SK-N-MC (cell line): ENCODE measurements around the gene MRPL40.

Experiments used
- DNase-seq: peaks from one replicate; pipeline ENCODE4 v3.0.0-alpha.2; 2011; ENCODE audit warnings: low read depth, low spot score
- H3K27ac ChIP-seq: fragments of 200-600 bp; sonication (generic); 2 replicates; pipeline ENCODE4 v1.5.1; 2016; ENCODE audit warnings: mixed run types
- H3K36me3 ChIP-seq: fragments of 200-600 bp; sonication (generic); 2 replicates; pipeline ENCODE4 v1.6.1; 2017; ENCODE audit warnings: antibody characterized with exemption, low read length, mixed read lengths; ENCODE audit not compliant: insufficient read depth
- H3K4me3 ChIP-seq: fragments of 200-600 bp; sonication (generic); 2 replicates; pipeline ENCODE4 v1.5.1; 2016
- H3K9ac ChIP-seq: fragments of 200-600 bp; sonication (generic); 2 replicates; pipeline ENCODE4 v1.8.0; 2017; ENCODE audit warnings: mixed run types, mixed read lengths; ENCODE audit not compliant: insufficient read length
- H3K9me3 ChIP-seq: fragments of 200-600 bp; sonication (generic); 2 replicates; pipeline ENCODE4 v1.6.1; 2017; ENCODE audit warnings: low read depth, mild to moderate bottlenecking, antibody characterized with exemption, low read length, moderate library complexity, mixed read lengths
- EZH2 ChIP-seq: fragments of 200-600 bp; sonication (generic); IDR thresholded peaks from one replicate; pipeline ENCODE4 v1.6.1; 2017; ENCODE audit warnings: antibody characterized with exemption
- FOXP2 ChIP-seq: optimal IDR thresholded peaks from 2 replicates; pipeline ENCODE3; 2011; ENCODE audit warnings: mild to moderate bottlenecking, moderate library complexity; ENCODE audit not compliant: insufficient read depth; ENCODE audit errors: extremely low read length, control extremely low read depth
- POLR2AphosphoS5 ChIP-seq: IDR thresholded peaks from 2 replicates; pipeline ENCODE4 v1.6.1; 2012; ENCODE audit warnings: mild to moderate bottlenecking, low read depth, low read length, borderline replicate concordance

MRPL40 gene

DNA sequence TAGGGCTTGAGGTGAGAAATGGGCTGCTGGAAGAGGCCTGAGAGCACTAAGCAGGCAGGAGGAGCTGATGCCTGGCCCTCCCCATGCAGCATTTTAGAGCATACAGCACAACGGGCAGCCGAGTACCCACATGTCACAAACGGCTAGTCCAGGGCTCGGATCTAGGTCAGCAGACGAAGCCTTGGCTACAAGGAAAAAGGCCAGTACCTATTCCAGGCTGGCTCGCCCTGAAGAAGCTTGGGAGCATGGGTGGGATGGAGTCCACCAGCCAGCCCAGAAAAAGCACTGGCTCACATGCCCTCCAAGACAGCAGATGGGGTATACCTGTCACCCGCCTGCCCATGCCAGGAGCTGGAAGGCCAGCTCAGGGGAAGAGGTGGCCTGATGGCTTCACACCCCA lies 37.1 kb downstream of the MRPL40 start:
- no peak overlapping the region for H3K9ac ChIP-seq
- no peak for DNase-seq
- H3K27ac ChIP-seq = no peak overlapping the region
- H3K4me3 ChIP-seq = no peak overlapping the region
- TF ChIP-seq EZH2 = no peak
- TF ChIP-seq FOXP2 = no peak
- TF ChIP-seq POLR2AphosphoS5 = no peak
- H3K9me3 ChIP-seq = no peaks in the 10 kb centered on the region
- peaks cover 96% of the 10 kb centered on the region for H3K36me3 ChIP-seq

DNA sequence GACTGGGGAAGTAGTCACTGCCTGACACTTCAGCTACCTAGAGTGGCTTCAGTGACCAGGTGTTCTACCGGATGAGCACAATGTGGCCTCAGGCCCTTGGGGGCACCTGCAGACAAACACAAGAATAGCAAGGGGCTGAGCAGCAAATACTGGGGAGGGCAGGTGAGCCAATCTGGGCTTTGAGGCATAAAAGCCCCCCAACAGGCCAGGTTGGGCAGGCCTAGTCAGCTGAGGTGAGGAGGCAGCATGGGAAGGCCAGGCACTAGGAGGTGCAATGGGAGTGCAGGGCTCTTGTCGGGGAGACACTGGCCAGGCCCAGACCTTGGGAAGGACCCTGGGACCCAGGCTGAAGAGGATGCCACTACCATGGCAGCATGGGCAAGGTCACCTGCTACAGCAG lies 37.7 kb downstream of the MRPL40 start:
- no peak overlapping the region for H3K4me3 ChIP-seq

DNA sequence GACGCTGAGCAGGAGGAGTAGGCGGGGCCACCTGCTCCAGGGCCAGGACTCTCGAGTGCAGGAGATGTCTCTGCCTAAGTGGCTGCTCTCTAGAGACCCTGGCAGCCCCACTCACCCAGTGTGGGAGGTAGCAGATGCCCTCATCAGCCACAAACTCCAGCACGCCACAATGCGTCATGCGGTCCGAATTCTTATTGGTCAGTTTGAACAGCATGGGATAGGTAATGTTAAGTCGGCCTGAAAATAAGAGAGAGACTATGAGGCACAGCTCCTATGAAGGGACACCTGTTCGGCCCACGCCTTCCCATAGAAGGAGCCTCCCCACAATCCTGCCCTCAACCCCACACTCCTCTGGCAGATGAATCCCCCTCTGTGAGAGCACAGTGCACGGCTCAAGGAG lies 39.2 kb downstream of the MRPL40 start:
- Histone ChIP-seq H3K27ac (no peak overlapping the region), H3K4me3 (no peak overlapping the region), H3K9ac (no peak overlapping the region), H3K9me3 (no peaks in the 10 kb centered on the region), H3K36me3 (peaks cover 86% of the 10 kb centered on the region)
- TF ChIP-seq EZH2 (no peak), POLR2AphosphoS5 (no peak), FOXP2 (no peak)
- no peak for DNase-seq

More for the DNA sequence above, 37.7 kb downstream of the MRPL40 start:
- no peak for TF ChIP-seq FOXP2
- TF ChIP-seq EZH2 = no peak
- TF ChIP-seq POLR2AphosphoS5 = no peak
- Histone ChIP-seq H3K36me3 (peaks cover 94% of the 10 kb centered on the region), H3K9ac (no peak overlapping the region), H3K9me3 (no peaks in the 10 kb centered on the region), H3K27ac (no peak overlapping the region)
- DNase-seq = no peak

DNA sequence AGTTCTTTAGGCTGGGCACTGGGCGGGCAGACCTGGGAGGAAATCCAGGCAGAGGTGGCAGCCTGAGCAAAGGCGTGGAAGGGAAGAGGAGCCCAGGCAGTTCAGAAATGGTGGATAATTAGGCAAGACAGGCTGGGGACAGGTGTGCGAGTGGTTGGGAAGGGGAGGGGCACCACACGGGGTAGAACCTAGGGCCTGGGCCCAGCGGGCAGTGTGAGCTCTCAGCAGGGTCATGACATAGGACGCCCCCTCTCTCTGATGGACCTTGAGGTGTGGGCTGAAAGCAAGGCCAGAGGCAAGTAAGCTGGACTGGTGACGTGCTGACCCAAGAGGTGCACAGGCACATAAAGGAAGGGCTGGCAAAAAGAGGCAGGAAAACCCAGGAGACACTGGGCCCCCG lies 39.9 kb downstream of the MRPL40 start:
- no peak for TF ChIP-seq POLR2AphosphoS5
- no peak for TF ChIP-seq FOXP2
- TF ChIP-seq EZH2 = no peak
- peaks cover 80% of the 10 kb centered on the region for H3K36me3 ChIP-seq
- no peak for DNase-seq
- H3K9ac ChIP-seq = no peak overlapping the region
- no peaks in the 10 kb centered on the region for H3K9me3 ChIP-seq
- H3K4me3 ChIP-seq = no peak overlapping the region
- H3K27ac ChIP-seq = no peak overlapping the region

DNA sequence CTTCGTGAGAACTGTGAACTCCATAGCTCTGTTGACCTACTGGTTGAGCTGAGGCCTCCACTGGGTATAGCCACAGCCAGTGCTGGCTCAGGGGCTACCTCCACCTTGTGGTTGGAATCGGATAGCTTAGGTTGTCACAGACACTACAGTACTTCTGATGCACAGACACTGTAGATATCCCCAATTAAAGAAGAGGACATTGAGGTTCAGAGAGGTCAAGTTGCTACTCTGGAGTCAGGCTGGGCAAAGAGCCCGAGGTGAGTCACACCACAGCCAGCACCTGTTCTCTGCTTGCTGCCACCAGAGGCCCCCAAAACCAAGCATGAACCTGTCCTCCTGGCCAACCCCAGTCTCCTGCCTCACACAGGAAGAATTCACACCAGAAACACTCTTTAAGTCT lies 41.2 kb downstream of the MRPL40 start:
- Histone ChIP-seq H3K9me3 (no peaks in the 10 kb centered on the region), H3K36me3 (peaks cover 66% of the 10 kb centered on the region; the same call in 1 of the 2 replicates), H3K4me3 (no peak overlapping the region), H3K27ac (no peak overlapping the region), H3K9ac (no peak overlapping the region)
- DNase-seq = no peak
- no peak for TF ChIP-seq FOXP2

DNA sequence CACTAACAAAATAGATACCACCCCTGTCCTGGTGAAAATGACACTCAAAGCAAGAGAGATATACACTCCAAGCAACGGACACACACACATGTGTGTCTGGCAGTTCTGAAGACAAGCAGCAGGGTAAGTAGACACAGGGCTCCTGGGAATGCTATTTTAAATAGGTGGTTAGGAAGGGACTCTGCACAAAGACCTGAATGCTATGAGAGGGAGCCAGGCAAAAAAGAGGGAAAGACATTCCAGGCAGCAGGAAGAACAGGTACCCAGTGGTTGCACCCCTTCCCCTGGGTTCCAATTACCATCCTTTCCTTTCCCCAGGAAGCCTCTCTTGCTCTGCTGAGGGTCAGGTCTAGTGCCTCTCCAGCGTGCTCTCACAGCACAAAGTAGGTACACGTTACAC lies 43.7 kb downstream of the MRPL40 start:
- no peak for TF ChIP-seq EZH2
- TF ChIP-seq POLR2AphosphoS5 = no peak
- TF ChIP-seq FOXP2 = no peak
- H3K27ac ChIP-seq = no peak overlapping the region
- no peak overlapping the region for H3K9ac ChIP-seq
- H3K36me3 ChIP-seq = peaks cover 42% of the 10 kb centered on the region; the same call in 1 of the 2 replicates
- no peaks in the 10 kb centered on the region for H3K9me3 ChIP-seq
- no peak for DNase-seq
- H3K4me3 ChIP-seq = no peak overlapping the region

DNA sequence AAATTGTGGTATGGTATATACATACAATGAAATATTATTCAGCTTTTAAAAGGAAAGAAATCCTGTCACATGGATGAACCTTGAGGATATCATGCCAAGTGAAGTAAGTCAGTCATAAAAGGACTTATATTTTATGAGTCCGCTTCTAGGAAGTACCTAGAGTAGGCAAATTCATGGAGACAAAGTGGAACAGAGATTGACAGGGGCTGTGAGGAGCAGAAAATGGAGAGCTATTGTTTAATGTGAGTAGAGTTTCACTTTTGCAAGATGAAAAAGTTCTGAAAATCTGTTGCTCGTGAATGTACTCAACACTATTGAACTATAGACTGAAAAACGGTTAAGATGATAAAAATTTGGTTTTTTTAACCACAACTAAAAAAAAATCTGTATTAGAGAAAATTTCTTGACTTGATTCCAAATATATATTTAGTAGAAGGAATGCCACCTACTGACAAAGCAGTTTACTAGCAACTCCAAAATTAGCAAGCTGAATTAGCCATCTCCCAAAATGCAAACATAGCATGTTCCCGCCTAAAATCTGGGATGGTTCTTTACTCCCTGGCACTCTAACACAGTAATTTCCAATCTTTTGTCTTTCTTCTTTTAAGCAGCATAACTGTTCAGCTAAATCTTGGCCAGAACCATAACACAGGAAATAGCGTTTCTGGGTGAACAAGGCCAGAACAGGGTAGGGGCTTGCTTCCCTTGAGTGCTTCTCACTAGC lies 45.1 kb downstream of the MRPL40 start:
- Histone ChIP-seq H3K9me3 (no peaks in the 10 kb centered on the region), H3K9ac (peak overlapping the region; percentile 99), H3K4me3 (peak overlapping the region; percentile 96), H3K36me3 (peaks cover 34% of the 10 kb centered on the region; the same call in 1 of the 2 replicates), H3K27ac (no peak overlapping the region)
- no peak for TF ChIP-seq EZH2
- TF ChIP-seq FOXP2 = no peak
- no peak for TF ChIP-seq POLR2AphosphoS5
- DNase-seq = no peak

DNA sequence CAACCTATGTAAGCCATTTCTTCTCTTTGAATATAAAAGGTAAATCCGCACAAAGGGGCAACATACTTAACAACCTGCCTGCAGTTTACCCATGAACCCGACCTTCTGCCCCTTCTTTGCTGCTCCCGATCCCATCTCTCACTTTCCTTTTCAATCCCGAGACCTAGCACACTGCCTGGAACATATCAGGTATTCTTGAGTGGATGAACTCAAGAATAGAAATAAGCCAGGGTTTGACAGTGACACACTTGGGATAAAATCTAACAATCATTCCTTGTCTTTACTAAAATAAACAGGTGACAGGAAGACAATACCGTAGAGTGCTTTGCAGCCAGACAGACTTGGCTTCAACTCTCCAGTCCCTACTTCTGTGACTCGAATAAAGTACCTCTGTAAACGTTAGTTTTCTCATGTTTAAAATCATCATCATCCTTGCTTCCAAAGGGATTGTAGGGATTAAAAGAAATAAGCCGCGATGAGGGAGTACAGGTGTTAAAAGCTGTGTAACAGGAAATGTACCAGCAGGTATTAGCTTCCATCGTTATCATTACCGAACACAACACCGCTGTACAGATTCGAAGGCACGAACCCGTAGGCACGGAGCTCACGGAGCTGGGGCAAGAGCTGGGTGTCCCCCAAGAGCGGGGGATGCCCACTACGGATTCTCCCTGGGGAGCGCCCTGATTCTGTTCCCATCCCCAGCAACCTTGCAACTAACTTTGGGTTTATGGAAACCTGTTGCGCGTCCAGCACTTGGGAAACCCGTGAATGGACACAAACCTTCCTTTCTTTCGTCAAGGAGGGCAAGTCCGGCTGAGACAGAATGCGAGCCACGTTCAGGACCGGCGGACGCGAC lies 45.9 kb downstream of the MRPL40 start:
- DNase-seq = no peak
- TF ChIP-seq EZH2 (no peak), FOXP2 (no peak), POLR2AphosphoS5 (no peak)
- Histone ChIP-seq H3K9ac (peak overlapping the region; percentile 99), H3K27ac (no peak overlapping the region), H3K9me3 (no peaks in the 10 kb centered on the region), H3K4me3 (peak overlapping the region; percentile 96), H3K36me3 (peaks cover 31% of the 10 kb centered on the region; the same call in 1 of the 2 replicates)

DNA sequence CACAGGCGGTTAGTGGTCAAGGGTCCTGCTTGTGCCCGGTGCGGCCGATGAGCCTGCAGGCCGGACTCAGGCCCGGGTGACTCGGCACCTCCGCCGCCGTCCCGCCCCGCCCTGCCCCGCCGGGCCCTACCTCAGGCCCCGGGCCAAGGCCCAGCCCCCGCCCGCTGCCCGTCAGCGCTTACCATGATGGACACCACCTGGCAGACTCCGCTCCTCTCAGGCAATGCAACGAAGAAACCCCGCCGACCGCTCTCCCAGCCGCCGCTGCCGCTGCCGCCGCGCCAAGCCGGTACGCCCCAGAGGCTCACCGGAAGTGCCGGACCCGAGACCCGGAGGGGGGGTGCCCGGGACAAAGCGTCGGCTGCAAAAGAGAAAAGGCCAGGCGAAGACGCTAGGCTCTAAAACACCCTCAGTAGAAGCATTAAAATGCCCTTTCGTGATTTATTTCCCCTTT lies 46.6 kb downstream of the MRPL40 start, which contains the start of gene UFD1:
UFD1 (minus strand) TSS at position 293 of the 454 bp plus-strand sequence; CDS start at position 185, 108 bp downstream.
- Histone ChIP-seq H3K36me3 (peaks cover 31% of the 10 kb centered on the region), H3K9me3 (no peaks in the 10 kb centered on the region), H3K27ac (peak within 1 kb of the TSS; percentile 99), H3K9ac (peak within 1 kb of the TSS; percentile 99), H3K4me3 (peak within 1 kb of the TSS; percentile 96)
- DNase-seq = no peak
- TF ChIP-seq POLR2AphosphoS5 = peak; percentile 58; the same call in 1 of the 2 replicates
- TF ChIP-seq FOXP2 = no peak
- TF ChIP-seq EZH2 = no peak
